MCF 10A (cell line): ENCODE measurements around the gene NPHP4. TPM values are rescaled to one million over a fixed set of nuclear protein-coding genes. Genes with fewer than 3 reads are reported as not detected.

Source experiments
- BruUV-seq: library from RNA; stranded (reverse); fragments of 400-500 nt; replicated peaks from 2 replicates; lab custom pipeline; 2021; lab: Mats Ljungman, UMichigan
- CTCF ChIA-PET: fragments of 300-600 bp; sonication (Branson Sonifier 250); formaldehyde crosslinking; extraction: SDS; loops from one replicate; lab custom pipeline; 2021; ENCODE audit warnings: antibody characterized with exemption, inconsistent platforms; lab: Yijun Ruan, JAX
- POLR2A ChIA-PET: fragments of 300-600, 350-650 bp; sonication (Branson Sonifier 250); formaldehyde crosslinking; extraction: SDS; loops from one replicate; lab custom pipeline; 2020; ENCODE audit warnings: antibody characterized with exemption, inconsistent platforms; lab: Yijun Ruan, JAX
- DNase-seq: peaks from one replicate; pipeline ENCODE4 v3.0.0-alpha.2; 2018; ENCODE audit not compliant: unreplicated experiment
- H3K27ac Mint-ChIP-seq: one replicate; pipeline ENCODE4 v1.8.0; 2022; ENCODE audit warnings: mild to moderate bottlenecking, low read depth, mixed read lengths; ENCODE audit not compliant: unreplicated experiment
- H3K27me3 Mint-ChIP-seq: one replicate; pipeline ENCODE4 v1.8.0; 2022; ENCODE audit warnings: mixed read lengths; ENCODE audit not compliant: insufficient read depth, unreplicated experiment
- H3K36me3 Mint-ChIP-seq: one replicate; pipeline ENCODE4 v1.8.0; 2022; ENCODE audit warnings: mild to moderate bottlenecking, moderate library complexity, mixed read lengths; ENCODE audit not compliant: insufficient read depth, unreplicated experiment
- H3K4me1 Mint-ChIP-seq: one replicate; pipeline ENCODE4 v1.8.0; 2022; ENCODE audit warnings: mixed read lengths; ENCODE audit not compliant: insufficient read depth, unreplicated experiment
- H3K4me3 Mint-ChIP-seq: one replicate; pipeline ENCODE4 v1.8.0; 2022; ENCODE audit warnings: mild to moderate bottlenecking, moderate library complexity, mixed read lengths; ENCODE audit not compliant: unreplicated experiment
- H3K9me3 Mint-ChIP-seq: one replicate; pipeline ENCODE4 v1.8.0; 2022; ENCODE audit warnings: mixed read lengths; ENCODE audit not compliant: unreplicated experiment
- intact Hi-C: fragments of 100-400 bp; cut with micrococcal nuclease; formaldehyde crosslinking; loops from 2 replicates; pipeline ENCODE4 v1.14.1; 2022
- total RNA-seq: library from RNA; stranded (reverse); gene quantifications from 2 replicates; pipeline ENCODE4 v1.2.3, GENCODE V29; 2022
- TF ChIP-seq, protein P1 (sequence below): fragments of 200-600 bp; IDR thresholded peaks from one replicate; pipeline ENCODE4 v1.8.0; 2022; ENCODE audit warnings: antibody characterized with exemption, mild to moderate bottlenecking; ENCODE audit not compliant: unreplicated experiment

NPHP4 gene
- total RNA-seq, 1 experiment from 2014 or later, result 14.4 TPM

GRCh38 chr1:6033124-6033523 is 40.9 kb upstream of the NPHP4 start:
- Mint-ChIP-seq H3K36me3 (peaks cover 11% of the 10 kb centered on the region), H3K9me3 (no peaks in the 10 kb centered on the region), H3K4me3 (no peak overlapping the region), H3K27me3 (no peaks in the 10 kb centered on the region), H3K27ac (no peak overlapping the region), H3K4me1 (peaks cover 13% of the 10 kb centered on the region)
- intact Hi-C loops, result no loop called here
- TF ChIP-seq, protein P1, sequence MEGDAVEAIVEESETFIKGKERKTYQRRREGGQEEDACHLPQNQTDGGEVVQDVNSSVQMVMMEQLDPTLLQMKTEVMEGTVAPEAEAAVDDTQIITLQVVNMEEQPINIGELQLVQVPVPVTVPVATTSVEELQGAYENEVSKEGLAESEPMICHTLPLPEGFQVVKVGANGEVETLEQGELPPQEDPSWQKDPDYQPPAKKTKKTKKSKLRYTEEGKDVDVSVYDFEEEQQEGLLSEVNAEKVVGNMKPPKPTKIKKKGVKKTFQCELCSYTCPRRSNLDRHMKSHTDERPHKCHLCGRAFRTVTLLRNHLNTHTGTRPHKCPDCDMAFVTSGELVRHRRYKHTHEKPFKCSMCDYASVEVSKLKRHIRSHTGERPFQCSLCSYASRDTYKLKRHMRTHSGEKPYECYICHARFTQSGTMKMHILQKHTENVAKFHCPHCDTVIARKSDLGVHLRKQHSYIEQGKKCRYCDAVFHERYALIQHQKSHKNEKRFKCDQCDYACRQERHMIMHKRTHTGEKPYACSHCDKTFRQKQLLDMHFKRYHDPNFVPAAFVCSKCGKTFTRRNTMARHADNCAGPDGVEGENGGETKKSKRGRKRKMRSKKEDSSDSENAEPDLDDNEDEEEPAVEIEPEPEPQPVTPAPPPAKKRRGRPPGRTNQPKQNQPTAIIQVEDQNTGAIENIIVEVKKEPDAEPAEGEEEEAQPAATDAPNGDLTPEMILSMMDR, result no peak
- no TSS peak for BruUV-seq
- no peak for DNase-seq
- POLR2A ChIA-PET, result no interaction called here
- CTCF ChIA-PET, result interaction anchor here (0.6 to 1.9 kb wide), 3 partner anchors 10 to 16 kb away, joined by 3 to 6 read pairs (median 3); no protein-coding TSS in a partner anchor

DNA sequence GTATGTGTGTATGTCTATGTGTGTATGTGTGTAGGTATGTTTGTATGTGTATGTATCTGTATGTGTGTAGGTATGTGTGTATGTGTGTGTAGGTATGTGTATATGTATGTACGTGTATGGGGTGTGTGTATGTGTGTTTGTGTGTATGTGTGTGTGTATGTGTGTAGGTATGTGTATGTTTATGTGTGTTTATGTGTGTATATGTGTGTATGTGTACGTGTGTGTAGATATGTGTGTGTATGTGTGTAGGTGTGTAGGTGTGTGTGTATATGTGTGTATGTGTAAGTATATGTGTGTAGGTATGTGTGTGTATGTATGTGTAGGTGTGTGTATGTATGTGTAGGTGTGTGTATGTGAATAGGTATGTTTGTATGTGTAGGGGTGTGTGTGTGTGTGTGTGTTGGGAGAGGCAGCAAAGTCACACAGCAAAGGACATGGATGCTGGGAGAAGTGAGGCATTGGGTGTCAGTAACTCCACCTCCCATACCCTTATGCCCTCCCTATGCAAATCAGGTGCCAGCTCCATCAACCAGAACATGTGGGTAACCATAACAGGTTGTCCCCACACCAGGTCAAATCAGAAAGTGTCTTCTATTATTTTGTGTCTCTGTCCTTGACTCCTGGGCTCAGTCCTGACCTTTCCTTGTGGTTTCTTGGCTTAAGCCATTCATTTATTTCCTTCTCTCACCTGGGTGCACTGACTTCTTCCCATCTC is 38.5 kb upstream of the NPHP4 start:
- Mint-ChIP-seq H3K4me1 (peaks cover 18% of the 10 kb centered on the region), H3K27me3 (no peaks in the 10 kb centered on the region), H3K27ac (no peak overlapping the region), H3K36me3 (peaks cover 7% of the 10 kb centered on the region), H3K4me3 (no peak overlapping the region), H3K9me3 (no peaks in the 10 kb centered on the region)
- no TSS peak for BruUV-seq
- POLR2A ChIA-PET, result no interaction called here
- TF ChIP-seq, protein P1, result no peak
- intact Hi-C loops, result no loop called here
- CTCF ChIA-PET, result no interaction called here
- DNase-seq, result no peak

GRCh38 chr1:6030132-6030531 is 37.9 kb upstream of the NPHP4 start:
- BruUV-seq, result no TSS peak
- H3K27me3 Mint-ChIP-seq, result no peaks in the 10 kb centered on the region
- POLR2A ChIA-PET, result no interaction called here

GRCh38 chr1:6029351-6029750 is 37.1 kb upstream of the NPHP4 start:
- POLR2A ChIA-PET, result interaction anchor here (0.6 kb wide), 1 partner anchor 26 kb away, joined by 3 read pairs; no protein-coding TSS in a partner anchor
- CTCF ChIA-PET, result no interaction called here
- H3K27me3 Mint-ChIP-seq, result no peaks in the 10 kb centered on the region
- H3K4me3 Mint-ChIP-seq, result no peak overlapping the region
- no peak overlapping the region for H3K27ac Mint-ChIP-seq
- intact Hi-C loops, result no loop called here
- TF ChIP-seq, protein P1, result no peak
- BruUV-seq, result no TSS peak
- peaks cover 6% of the 10 kb centered on the region for H3K36me3 Mint-ChIP-seq
- DNase-seq, result no peak
- H3K4me1 Mint-ChIP-seq, result peaks cover 25% of the 10 kb centered on the region
- H3K9me3 Mint-ChIP-seq, result no peaks in the 10 kb centered on the region

More at GRCh38 chr1:6030132-6030531, 37.9 kb upstream of the NPHP4 start:
- no peak overlapping the region for H3K4me3 Mint-ChIP-seq
- H3K4me1 Mint-ChIP-seq, result peaks cover 20% of the 10 kb centered on the region
- TF ChIP-seq, protein P1, result no peak
- DNase-seq, result no peak
- H3K36me3 Mint-ChIP-seq, result peaks cover 8% of the 10 kb centered on the region
- H3K9me3 Mint-ChIP-seq, result no peaks in the 10 kb centered on the region
- H3K27ac Mint-ChIP-seq, result no peak overlapping the region
- CTCF ChIA-PET, result no interaction called here
- intact Hi-C loops, result no loop called here
